HG03565 (cell line): ENCODE data around the gene CD34.
"Not testable (repeated sequence)": the region's sequence is repeated elsewhere in the genome, so short reads cannot be mapped to it uniquely, and the experiment has no call there.

Source experiments
- ATAC-seq: cut with Tn5 transposase; IDR thresholded peaks from one replicate; pipeline ENCODE4 v1.9.1; 2021; ENCODE audit warnings: mild to moderate bottlenecking, moderate library complexity; ENCODE audit not compliant: unreplicated experiment

CD34 gene

DNA sequence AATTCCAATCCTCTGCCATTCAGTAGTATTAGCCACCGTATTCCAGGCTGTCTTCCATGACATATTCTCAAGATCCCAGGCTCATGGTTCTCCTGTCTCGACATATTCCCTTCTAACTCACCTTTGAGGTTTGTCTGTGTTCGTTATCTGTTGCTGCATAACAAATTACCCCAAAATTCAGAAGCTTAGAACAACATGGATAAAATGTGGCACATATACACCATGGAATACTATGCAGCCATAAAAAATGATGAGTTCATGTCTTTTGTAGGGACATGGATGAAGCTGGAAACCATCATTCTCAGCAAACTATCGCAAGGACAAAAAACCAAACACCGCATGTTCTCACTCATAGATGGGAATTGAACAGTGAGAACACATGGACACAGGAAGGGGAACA is 33.0 kb downstream of the CD34 start:
- ATAC-seq: not testable (repeated sequence)

DNA sequence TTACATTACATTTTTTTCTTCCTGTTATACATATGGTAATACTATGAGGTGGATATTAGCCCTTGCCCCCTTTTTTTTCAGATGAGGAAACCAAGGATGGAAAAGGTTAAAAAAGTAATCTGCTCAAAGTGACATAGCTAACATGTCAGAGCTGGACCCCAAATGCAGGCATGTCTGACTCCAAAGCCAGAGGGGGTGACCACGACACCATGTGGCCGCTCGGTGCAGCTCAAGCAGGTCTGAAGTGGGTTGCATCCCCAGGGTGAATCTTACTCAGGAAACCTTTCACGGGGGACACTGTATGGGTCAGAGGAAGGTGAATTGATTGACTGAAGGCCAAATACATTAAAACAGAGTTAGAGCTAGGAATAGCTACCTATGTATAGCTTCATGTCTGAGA is 34.8 kb downstream of the CD34 start:
- no peak for ATAC-seq

GRCh38 chr1:207875532-207875931 is 35.4 kb downstream of the CD34 start:
- no peak for ATAC-seq

GRCh38 chr1:207873055-207873890 is 37.7 kb downstream of the CD34 start:
- no peak for ATAC-seq

GRCh38 chr1:207872621-207873020 is 38.3 kb downstream of the CD34 start:
- no peak for ATAC-seq

DNA sequence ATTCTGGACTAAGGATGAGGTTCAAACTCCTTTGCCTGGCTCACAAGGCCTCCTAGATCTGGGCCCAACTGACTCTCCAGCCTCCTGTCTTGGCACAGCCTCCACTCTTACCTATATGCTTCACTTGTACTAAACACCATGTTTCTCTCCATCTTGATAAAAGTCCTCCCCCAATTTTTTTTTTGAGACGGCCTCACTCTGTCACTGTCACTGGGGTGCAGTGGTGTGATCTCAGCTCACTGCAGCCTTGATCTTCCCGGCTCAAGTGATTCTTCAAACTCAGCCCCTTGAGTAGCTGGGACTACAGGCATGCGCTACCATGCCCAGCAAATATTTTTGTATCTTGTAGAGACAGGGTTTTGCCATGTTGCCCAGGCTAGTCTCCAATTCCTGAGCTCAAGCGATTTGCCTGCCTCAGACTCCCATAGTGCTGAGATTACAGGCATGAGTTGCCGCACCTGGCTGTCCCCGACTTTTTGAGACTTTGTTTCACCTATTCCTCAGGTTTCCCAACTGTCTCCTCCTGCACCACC is 39.7 kb downstream of the CD34 start:
- no peak for ATAC-seq

- no peak for ATAC-seq
These were observed 40.5 kb downstream of the CD34 start for GRCh38 chr1:207870306-207871031.

- no peak for ATAC-seq
These were observed 41.1 kb downstream of the CD34 start for GRCh38 chr1:207869859-207870258.

GRCh38 chr1:207868774-207869721 is 41.9 kb downstream of the CD34 start:
- peak; percentile 40 for ATAC-seq

- ATAC-seq: no peak
These were observed 42.6 kb downstream of the CD34 start for GRCh38 chr1:207868251-207868773.

GRCh38 chr1:207867136-207868109 is 43.5 kb downstream of the CD34 start:
- ATAC-seq: no peak

- no peak for ATAC-seq
These were observed 44.3 kb downstream of the CD34 start for GRCh38 chr1:207866471-207867135.

- ATAC-seq: peak; percentile 57
These were observed 46.9 kb downstream of the CD34 start for GRCh38 chr1:207863893-207864535.

GRCh38 chr1:207862241-207862787 is 48.6 kb downstream of the CD34 start:
- no peak for ATAC-seq

- ATAC-seq: no peak
These were observed 49.3 kb downstream of the CD34 start for GRCh38 chr1:207861442-207862177.

- no peak for ATAC-seq
These were observed 50.4 kb downstream of the CD34 start for GRCh38 chr1:207860531-207860930.

GRCh38 chr1:207858806-207859205 is 52.1 kb downstream of the CD34 start:
- no peak for ATAC-seq
